Raji (cell line): ENCODE data around the gene RGSL1.

ENCODE experiments used
- POLR2A ChIP-seq: IDR thresholded peaks from 2 replicates; pipeline ENCODE4 v1.6.1; 2011; ENCODE audit warnings: low read depth, low read length, control low read depth; ENCODE audit not compliant: insufficient read depth

Gene RGSL1

GRCh38 chr1:182450087-182450486 is at the start of gene RGSL1:
TSS of gene RGSL1 (plus strand) at chr1:182450146. CDS start at chr1:182450166, 20 bp downstream.
- no peak for TF ChIP-seq POLR2A

- TF ChIP-seq POLR2A = no peak
These were observed 49.4 kb upstream of the RGSL1 start, which contains the start of gene TEDDM1 for GRCh38 chr1:182400567-182400966. TSS of gene TEDDM1 (minus strand) at chr1:182400667. CDS start at chr1:182400485, 182 bp downstream.

- no peak for TF ChIP-seq POLR2A
These were observed 45.2 kb upstream of the RGSL1 start for GRCh38 chr1:182404781-182405180.

- TF ChIP-seq POLR2A = no peak
These were observed 44.4 kb upstream of the RGSL1 start for GRCh38 chr1:182405578-182405977.

GRCh38 chr1:182406012-182406411 is 43.9 kb upstream of the RGSL1 start:
- TF ChIP-seq POLR2A = no peak

- no peak for TF ChIP-seq POLR2A
These were observed 42.2 kb upstream of the RGSL1 start for GRCh38 chr1:182407724-182408123.

GRCh38 chr1:182408435-182409075 is 41.4 kb upstream of the RGSL1 start:
- TF ChIP-seq POLR2A = no peak

- TF ChIP-seq POLR2A = no peak
These were observed 39.8 kb upstream of the RGSL1 start for GRCh38 chr1:182410138-182410537.

- TF ChIP-seq POLR2A = no peak
These were observed 39.2 kb upstream of the RGSL1 start for GRCh38 chr1:182410620-182411273.

- no peak for TF ChIP-seq POLR2A
These were observed 36.5 kb upstream of the RGSL1 start for GRCh38 chr1:182413486-182413885.

GRCh38 chr1:182413969-182414368 is 36.0 kb upstream of the RGSL1 start:
- TF ChIP-seq POLR2A = no peak

GRCh38 chr1:182415789-182416188 is 34.2 kb upstream of the RGSL1 start:
- no peak for TF ChIP-seq POLR2A

GRCh38 chr1:182426442-182427430 is 23.2 kb upstream of the RGSL1 start:
- no peak for TF ChIP-seq POLR2A

- no peak for TF ChIP-seq POLR2A
These were observed 21.9 kb upstream of the RGSL1 start for GRCh38 chr1:182428043-182428442.
